Measurements from ENCODE around the gene G6PC2.

DNA sequence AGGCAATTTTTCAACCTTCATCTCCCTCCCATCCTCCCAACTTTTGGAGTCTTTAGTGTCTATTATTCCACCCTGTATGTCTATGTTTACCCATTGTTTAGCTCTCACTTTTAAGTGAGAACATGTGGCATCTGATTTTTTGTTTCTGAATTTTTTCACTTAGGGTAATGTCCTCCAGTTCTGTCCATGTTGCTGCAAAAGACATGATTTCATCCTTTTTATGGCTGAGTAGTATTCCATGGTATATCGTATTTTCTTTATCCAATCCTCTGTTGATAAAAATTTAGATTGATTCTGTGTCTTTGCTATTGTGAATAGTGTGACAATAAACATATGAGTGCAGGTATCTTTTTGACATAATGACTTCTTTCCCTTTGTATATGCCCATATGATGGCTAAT, 48.2 kb downstream of the G6PC2 start:
- TF ChIP-seq, protein P1, sequence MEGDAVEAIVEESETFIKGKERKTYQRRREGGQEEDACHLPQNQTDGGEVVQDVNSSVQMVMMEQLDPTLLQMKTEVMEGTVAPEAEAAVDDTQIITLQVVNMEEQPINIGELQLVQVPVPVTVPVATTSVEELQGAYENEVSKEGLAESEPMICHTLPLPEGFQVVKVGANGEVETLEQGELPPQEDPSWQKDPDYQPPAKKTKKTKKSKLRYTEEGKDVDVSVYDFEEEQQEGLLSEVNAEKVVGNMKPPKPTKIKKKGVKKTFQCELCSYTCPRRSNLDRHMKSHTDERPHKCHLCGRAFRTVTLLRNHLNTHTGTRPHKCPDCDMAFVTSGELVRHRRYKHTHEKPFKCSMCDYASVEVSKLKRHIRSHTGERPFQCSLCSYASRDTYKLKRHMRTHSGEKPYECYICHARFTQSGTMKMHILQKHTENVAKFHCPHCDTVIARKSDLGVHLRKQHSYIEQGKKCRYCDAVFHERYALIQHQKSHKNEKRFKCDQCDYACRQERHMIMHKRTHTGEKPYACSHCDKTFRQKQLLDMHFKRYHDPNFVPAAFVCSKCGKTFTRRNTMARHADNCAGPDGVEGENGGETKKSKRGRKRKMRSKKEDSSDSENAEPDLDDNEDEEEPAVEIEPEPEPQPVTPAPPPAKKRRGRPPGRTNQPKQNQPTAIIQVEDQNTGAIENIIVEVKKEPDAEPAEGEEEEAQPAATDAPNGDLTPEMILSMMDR (IDR thresholded peaks at IDR 0.05; ENCODE audit: low read length), result no peak
- TF ChIP-seq EZH2phosphoT487 (IDR thresholded peaks at IDR 0.05; ENCODE audit: low read length), result no peak
